HG03565 (cell line): ENCODE data around the gene MFSD6.
"Not testable (repeated sequence)": the region's sequence is repeated elsewhere in the genome, so short reads cannot be mapped to it uniquely, and the experiment has no call there.

Source experiments
- ATAC-seq: cut with Tn5 transposase; IDR thresholded peaks from one replicate; pipeline ENCODE4 v1.9.1; 2021; ENCODE audit warnings: mild to moderate bottlenecking, moderate library complexity; ENCODE audit not compliant: unreplicated experiment

Gene MFSD6

DNA sequence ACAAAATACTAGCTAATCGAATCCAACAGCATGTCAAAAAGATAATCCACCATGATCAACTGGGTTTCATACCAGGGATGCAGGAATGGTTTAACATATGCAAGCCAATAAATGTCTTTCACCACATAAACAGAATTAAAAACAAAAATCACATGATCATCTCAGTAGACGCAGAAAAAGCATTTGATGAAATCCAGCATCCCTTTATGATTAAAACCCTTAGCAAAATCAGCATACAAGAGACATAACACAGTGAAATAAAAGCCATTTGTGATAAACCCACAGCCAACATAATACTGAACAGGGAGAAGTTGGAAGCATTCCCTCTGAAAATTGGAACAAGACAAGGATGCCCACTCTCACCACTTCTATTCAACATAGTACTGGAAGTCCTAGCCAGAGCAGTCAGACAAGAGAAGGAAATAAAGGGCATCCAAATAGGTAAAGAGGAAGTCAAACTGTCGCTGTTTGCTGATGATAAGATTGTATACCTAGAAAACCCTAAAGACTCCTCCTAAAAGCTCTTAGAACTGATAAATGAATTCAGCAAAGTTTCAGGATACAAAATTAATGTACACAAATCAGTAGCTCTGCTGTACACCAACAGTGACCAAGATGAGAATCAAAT is 86.6 kb downstream of the MFSD6 start:
- ATAC-seq: not testable (repeated sequence)

DNA sequence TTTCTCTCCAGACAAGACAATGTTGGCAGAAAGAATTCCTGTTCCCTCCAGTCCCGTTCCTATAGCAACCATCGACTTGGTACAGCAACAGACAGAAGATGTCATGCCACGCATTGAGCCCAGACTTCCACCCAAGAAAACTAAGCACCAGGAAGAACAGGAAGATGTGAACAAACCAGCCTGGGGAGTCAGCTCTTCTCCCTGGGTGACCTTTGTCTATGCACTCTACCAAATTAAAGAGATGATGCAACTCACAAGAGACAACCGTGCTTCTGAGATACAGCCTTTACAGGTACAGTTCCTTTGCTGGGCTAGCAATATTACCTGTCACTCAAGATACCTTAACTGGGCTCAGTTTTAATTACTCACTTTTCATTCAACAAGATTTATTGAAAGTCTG is 89.3 kb downstream of the MFSD6 start:
- no peak for ATAC-seq

DNA sequence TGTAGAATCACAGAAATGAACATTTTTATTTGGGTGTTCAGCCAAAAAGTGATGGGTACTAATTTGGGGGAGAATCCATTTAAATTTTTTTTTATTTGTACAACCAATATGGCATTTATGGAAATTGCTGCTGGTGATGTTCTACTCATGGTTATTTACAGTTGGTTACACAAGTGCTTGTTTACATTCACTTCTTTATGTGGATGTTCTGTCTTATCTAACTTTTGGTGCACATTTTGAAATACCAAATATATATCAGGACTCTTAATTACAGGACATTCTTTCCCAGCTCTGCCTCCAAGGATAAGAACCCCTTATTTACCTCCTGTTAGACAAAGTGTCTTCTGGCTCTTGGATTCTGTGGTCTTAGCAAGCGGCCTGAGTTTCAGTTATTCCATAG is 91.1 kb downstream of the MFSD6 start:
- ATAC-seq: no peak

DNA sequence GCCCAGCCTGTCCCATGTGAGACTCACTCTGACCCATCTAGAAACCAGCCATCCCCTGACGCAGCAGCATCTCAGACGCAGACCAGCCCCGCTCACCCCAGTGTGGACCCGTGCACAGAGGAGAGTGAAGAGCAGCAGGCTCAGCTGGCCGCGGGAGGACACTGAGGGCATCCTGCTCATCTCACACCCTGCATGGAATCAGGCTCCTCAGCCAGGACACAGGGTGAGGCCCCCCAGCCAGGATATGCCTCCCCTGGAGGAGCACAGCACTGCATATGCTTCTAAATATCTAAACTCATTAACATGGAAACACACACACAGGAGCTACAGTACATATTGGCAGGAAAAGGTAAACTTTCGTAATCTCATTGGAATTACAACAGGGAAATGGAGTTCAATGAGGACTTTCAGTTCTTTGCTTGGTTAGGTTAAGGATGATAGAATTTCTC is 91.9 kb downstream of the MFSD6 start:
- no peak for ATAC-seq

DNA sequence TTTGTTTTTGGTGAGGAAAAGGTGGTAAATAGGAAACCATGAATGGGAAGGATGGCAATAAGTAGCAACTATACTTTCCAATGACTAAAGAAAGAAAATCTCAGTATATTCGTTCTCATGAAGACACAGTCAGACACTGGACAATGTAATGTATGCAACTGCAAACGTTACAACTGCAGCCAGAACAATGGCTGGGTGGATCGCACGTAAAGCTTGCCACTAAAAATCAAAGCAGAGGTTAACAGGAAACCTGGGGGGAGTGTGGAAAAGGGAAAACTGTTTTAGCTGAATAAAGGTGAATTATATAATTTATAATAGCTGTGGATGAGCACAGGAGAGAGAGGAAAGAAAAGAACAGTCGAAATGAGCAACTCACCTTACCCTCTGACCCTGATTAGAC is 93.1 kb downstream of the MFSD6 start:
- ATAC-seq: no peak

DNA sequence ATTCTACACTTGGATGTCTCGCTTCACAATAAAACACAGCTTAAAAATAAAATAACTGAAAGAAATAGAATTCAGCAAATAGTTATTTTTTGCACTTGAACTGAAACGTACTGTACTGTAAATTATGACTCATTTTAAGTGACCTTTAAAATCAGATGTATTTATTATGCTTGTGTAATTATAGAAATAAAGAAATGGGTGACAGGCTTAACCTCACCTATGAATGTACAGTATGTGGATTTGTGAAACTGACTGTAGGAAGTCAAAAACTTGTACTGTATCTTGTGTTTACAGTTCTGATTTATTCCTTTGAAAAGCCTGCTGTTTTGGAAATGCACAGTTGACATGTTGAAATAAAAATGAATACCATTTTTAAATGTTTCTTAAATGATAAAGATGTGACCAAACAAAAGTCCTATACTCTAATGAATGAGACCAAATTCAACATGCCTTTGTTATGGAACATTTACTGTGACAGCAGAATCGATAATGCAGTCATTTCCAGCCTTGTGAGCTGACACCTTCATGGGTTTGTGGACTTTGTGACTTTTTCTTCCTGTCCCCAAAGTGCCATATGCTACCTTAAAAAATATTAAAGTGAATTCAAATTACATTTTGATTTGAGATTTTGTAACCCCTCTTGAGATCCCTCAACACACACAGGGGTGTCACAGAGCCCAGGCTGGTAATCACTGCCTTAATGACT is 93.7 kb downstream of the MFSD6 start:
- no peak for ATAC-seq

DNA sequence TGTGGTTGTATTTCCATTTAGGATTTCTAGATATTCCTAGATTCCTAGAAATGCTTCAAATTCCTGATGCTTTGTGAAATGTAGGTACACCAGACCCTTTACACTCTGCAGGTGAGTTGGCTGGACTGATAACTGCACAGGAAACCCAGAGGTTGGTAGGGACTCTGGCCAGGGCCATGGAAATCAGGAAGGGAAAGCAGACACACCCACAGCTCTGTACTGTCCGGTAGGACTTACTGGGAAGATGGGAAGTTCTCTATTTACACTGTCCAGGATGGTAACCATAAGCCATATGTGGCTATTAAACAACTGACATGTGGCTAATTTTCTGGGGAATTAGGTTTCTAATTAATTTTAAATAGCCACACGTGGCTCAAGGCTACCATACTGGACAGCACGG is 94.9 kb downstream of the MFSD6 start:
- no peak for ATAC-seq

DNA sequence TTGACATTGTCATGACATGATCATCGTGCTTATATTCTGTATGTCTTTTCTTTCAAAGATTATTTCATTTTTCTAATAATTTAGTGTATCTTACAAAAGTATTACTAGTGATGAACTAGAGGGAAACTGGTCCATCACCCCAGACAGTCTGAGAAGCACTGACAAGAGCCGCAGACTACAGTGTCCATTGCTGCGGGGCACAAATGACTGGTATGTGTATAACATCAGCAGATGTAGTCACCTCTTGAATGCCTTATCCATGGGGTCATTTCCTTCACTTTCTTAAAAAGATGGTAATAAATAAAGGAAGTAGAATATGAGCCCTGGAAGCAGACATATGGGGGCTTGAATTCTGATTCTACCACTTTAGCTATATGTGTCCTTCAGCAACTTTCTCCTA is 96.8 kb downstream of the MFSD6 start:
- no peak for ATAC-seq

DNA sequence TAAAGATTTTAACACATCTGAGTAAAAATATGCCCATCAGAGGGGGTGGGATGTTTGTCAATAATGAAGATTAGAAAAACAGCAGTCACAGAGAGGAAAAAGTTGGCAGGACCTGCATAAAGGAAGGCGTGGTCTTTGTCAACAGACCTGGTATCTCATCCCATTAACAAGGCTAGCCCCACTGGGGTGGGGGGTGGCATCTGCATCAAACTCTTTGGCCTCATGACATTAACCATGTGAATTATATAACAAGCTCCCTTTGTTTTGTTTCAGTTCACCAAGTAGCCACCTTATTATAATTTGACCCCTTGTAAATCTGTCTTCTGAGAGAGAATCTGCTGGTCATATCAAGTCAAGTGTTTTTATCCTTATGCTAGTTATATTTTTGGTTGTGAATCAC is 97.5 kb downstream of the MFSD6 start:
- ATAC-seq: no peak

DNA sequence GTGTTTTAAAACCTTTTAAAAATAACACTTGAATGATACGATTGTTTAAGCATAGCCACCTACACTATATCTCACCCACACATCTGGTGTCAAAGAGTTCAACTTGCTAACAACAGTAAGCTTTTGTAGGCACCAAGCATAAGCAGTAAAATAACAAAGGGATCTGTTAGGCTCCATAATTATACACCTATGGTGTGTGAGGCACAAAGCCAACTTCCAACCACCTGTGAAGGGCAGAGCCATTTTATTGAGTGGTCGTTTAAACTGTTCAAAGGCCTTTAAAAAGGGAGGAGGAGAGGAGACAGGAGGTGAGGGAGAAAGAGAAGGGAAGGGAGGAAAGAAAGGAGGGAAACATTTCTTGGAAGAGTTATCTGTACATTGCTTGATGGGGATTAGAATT is 98.5 kb downstream of the MFSD6 start:
- no peak for ATAC-seq

DNA sequence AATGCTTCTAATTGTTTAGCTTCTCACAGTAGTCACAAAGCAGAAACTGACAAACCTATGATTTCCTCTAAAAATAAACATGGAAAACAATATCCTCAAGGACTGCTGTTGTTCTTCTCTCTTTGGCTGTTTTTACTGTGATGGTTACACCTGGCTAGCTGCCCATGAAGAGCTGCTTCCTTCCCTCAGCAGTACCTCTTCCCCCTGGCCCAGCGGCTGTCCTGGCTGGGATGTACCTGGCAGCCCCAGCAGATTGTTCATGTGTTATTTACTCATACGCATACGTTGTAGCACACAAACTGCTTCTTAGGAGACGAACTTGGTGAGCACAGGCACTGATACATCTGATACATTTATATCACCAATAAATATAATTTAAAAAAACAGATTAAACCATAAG is 99.0 kb downstream of the MFSD6 start:
- no peak for ATAC-seq

DNA sequence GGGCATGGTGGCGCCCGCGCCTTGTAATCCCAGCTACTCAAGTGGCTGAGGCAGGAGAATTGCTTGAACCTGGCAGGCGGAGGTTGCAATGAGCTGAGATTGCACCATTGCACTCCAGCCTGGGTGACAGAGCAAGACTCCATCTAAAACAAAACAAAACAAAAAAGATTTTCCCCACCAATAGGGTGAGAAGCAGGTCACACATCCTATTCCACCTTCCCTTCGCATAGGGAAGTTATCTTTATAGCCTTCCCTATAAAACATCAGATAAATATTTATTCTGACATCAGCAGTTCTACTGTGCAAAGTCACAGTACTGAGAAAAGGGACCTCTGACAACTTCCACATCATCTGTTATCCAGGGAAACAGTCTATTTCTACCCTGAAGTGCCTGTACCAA is 101.7 kb downstream of the MFSD6 start:
- not testable (repeated sequence) for ATAC-seq

DNA sequence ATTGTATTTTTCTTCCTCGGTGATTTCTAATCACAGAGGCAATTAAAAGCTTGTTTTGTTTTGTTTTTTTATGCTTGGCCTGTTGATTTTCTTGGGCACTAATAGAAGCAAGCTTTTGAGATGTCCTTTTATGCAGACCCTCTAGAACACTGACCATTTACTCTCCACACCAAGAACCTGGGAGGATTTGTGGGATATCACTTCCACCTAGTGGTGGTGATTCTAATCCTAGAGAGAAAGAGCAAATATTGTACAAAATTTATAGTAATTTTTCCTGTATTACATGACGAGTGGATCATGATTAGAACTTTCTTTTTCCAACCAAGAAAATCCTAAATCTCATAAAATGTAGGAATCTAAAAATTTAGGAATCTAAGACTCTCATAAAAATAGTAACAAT is 102.9 kb downstream of the MFSD6 start:
- no peak for ATAC-seq

DNA sequence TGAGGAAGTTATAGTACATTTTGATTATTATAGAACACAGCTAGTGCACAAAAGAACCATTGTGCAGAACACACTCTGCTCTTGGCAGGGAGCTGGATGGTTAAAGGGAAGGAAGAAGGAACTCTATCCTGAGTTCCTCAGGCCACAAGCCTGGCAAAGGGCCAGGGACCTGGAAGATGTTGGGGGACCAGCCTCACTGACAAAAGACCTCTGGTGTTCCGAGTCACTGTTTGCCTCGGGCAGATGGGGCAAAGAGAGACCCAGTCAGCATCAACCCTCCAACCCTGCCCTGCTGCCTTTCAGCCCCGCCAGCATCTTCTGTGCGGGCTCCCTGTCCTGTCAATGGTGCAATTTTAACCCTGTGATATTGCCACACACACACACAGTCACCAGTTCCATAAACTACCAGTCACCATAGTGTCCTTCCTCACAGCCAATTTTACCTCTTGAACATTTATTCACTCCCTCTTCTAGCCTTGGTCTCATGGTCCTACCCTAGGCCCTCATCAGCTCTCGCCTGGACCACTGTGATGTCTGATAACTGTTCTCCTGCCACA is 104.5 kb downstream of the MFSD6 start:
- no peak for ATAC-seq

DNA sequence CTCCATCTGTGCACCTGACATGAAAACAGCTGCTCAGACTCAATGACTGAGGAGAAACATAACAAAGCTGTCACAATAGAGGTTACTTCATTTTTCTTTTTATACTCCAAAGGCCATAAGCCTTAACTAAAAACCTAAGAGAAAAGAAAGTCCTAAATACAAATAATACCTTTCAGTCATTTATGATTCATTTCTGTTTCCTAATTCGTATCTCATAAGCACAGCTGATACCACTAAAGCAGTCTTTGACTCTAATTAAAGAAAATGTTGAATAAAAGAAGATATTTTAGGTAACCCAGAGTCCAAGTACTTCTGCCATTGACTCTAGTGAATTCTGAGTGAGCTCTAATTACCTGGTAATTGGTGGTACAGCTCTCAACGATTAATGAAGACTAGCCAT is 105.7 kb downstream of the MFSD6 start:
- ATAC-seq: no peak

DNA sequence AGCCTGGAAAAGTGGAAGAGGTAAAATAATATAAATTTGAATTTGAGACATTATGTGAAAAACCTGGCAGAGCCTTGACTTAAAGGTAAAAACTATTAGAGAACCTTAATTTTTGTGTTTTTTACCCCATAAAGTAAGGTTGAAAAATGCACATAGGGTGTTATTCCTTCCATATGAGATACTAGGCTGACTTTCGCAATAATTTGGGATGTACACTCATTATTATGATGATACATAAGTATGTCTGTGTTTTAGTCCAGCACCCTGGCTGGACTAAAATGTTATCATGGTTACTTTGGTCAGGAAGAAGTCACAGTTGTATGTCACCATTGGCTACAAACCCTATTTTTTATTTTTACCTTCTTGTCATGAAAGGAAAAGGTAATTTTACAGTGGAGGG is 106.5 kb downstream of the MFSD6 start:
- no peak for ATAC-seq

DNA sequence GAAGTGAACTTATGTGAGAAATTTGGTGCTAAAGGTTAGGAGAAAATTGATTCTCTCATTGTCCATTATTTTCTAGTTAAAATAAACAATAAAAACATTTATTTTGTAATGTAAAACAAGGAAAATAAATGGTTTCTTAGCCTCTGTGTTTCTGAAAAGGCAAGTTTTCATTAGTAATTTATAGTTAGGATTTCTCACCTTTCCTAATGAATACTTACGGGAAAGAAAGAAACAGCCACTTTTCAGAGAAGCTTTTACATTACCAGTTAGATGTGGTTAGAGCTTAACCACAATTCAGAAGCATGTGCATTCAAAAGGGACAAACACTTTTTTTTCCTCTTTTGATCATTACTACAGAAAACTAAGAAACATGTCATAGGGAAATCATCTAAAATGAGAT is 107.5 kb downstream of the MFSD6 start:
- ATAC-seq: no peak

DNA sequence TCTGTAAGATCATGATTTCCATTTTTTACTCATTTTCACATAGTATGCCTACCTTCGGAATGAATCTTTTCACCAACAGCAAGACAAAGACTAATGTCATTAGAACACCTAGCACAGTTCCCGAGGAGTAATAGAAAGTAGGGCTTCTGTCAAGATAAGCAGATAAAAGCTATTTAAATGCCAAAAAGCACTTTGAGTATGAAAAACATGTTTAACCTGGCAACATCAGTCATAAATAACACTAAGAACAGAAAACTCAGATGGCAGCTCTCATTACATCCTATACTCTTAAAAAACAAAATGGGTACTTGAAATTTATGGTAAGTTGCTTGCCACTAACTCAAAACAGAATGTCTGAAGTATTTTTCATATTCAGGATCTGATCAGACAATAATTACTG is 109.3 kb downstream of the MFSD6 start:
- ATAC-seq: no peak

DNA sequence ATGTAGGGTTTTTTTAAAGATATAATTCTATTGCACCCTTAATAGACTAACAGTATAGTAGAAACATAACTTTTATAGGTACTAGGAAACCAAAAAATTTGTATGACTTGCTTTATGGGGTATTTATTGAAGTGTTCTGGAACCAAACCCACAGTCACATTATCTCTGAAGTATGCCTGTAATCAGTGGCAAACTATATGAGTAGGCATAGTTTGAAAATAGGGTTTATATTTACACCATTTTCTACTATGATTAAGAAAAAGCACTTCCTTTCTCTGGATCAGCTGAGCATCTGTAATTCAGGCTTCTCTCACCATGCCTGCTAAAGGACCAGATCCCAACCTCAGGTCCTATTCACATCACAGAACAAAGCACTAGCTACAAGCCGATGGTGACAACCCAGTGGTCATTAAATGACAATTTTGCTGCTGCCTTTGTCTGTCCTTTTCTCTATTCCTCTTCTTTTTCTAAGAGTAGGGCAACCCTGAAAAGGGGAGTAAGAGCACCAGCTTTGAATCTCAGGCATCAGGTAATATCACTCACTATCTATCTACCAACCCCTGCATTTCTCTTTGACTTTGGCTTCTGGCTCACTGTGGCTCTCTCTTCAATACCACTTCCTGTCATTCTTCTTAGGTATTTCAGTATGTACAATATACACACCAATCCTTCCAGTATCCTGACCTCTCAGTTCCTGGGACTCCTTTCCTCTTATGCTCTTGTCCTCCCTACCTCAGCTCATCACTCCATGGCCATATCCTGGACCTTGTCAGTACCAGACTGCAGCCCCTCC is 112.0 kb downstream of the MFSD6 start:
- no peak for ATAC-seq

DNA sequence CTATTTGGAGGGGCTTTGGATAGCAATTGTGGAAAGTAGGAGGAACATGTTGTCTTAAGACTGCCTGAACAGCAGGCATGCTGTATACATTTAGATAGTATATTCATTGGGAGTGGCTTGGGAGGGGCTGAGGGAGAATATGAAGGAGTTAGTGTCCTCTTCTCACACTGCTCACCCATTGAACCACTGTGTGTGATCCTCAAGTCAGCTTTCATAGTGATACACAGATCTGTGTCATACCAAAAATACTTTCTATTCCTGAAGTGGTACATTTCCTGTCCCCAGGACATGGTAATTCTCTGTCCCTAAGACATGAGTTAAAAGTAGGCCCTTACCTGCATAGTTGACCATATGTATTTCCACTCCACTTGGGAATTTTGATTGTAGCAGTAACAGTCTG is 116.8 kb downstream of the MFSD6 start:
- ATAC-seq: no peak

DNA sequence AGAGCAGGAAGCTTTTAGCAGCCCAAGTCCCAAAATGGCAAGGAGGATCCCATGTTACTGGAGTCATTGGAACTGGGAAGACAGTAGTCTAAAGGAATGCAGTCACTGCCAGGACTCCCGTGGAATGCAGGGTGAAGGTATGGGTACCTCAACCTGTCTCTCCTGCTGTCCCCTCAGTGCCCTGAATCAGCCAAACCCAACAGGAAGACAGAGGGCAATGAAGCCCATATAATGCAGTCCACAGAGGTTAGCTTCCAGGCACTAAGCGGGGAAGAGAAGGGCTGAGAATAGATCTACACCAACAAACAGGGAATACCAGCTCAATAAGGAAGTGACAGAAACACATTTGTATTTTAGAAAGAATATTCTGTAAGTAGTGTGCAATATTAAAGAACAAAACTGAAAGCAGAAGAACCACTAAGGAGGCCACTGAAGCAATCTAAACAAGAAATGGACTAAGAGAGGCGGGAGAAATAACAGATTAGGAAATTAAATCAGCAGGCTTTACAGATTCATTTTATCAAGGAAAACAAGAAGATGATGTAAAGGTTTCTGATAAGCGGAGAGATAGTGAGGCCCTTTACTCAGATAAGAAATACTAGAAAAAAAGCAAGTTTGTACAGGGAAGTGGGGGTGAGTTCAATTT is 118.1 kb downstream of the MFSD6 start:
- ATAC-seq: no peak
